KOPT-K1 (cell line): ENCODE results near the gene ALAS1.

ENCODE experiments used
- H3K27ac ChIP-seq: fragments of 200-600 bp; sonication (generic); 2 replicates; pipeline ENCODE4 v1.5.1; 2016; ENCODE audit warnings: antibody characterized with exemption, mild to moderate bottlenecking, low read depth, low read length; ENCODE audit not compliant: poor library complexity, severe bottlenecking
- H3K36me3 ChIP-seq: fragments of 200-600 bp; sonication (generic); 2 replicates; pipeline ENCODE4 v1.5.1; 2017; ENCODE audit warnings: antibody characterized with exemption, mild to moderate bottlenecking, low read length, moderate library complexity; ENCODE audit not compliant: insufficient read depth
- H3K9me3 ChIP-seq: fragments of 200-600 bp; sonication (generic); 2 replicates; pipeline ENCODE4 v1.5.1; 2017; ENCODE audit warnings: antibody characterized with exemption, low read length, mild to moderate bottlenecking; ENCODE audit not compliant: insufficient read depth, poor library complexity, severe bottlenecking

ALAS1 gene

GRCh38 chr3:52218937-52219650 is 21.1 kb downstream of the ALAS1 start:
- Histone ChIP-seq H3K36me3 (peaks cover 38% of the 10 kb centered on the region), H3K27ac (peak overlapping the region; percentile 54), H3K9me3 (no peaks in the 10 kb centered on the region)

- H3K9me3 ChIP-seq = no peaks in the 10 kb centered on the region
- peak overlapping the region; percentile 90 for H3K27ac ChIP-seq
- peaks cover 24% of the 10 kb centered on the region; the same call in 1 of the 2 replicates for H3K36me3 ChIP-seq
These were observed 22.5 kb downstream of the ALAS1 start for GRCh38 chr3:52220380-52221026.

- Histone ChIP-seq H3K27ac (peak overlapping the region; percentile 90), H3K9me3 (no peaks in the 10 kb centered on the region), H3K36me3 (peaks cover 18% of the 10 kb centered on the region; the same call in 1 of the 2 replicates)
These were observed 23.2 kb downstream of the ALAS1 start for GRCh38 chr3:52221141-52221562.

GRCh38 chr3:52221563-52222318 is 23.8 kb downstream of the ALAS1 start:
- peak overlapping the region; percentile 90 for H3K27ac ChIP-seq
- H3K9me3 ChIP-seq = no peaks in the 10 kb centered on the region
- H3K36me3 ChIP-seq = peaks cover 18% of the 10 kb centered on the region; the same call in 1 of the 2 replicates

GRCh38 chr3:52222319-52223221 is 24.6 kb downstream of the ALAS1 start:
- Histone ChIP-seq H3K27ac (peak overlapping the region; percentile 90), H3K36me3 (peaks cover 19% of the 10 kb centered on the region; the same call in 1 of the 2 replicates), H3K9me3 (no peaks in the 10 kb centered on the region)

GRCh38 chr3:52223449-52224408 is 25.8 kb downstream of the ALAS1 start:
- peak overlapping the region; percentile 90 for H3K27ac ChIP-seq
- H3K9me3 ChIP-seq = no peaks in the 10 kb centered on the region
- peaks cover 30% of the 10 kb centered on the region for H3K36me3 ChIP-seq

GRCh38 chr3:52225452-52226228 is 27.7 kb downstream of the ALAS1 start, which contains the start of gene TLR9:
TSS of gene TLR9 (minus strand) at chr3:52225645. CDS start at chr3:52225529, 116 bp downstream.
- peaks cover 48% of the 10 kb centered on the region for H3K36me3 ChIP-seq
- H3K9me3 ChIP-seq = no peaks in the 10 kb centered on the region
- peak within 1 kb of the TSS; percentile 90 for H3K27ac ChIP-seq

GRCh38 chr3:52226229-52226817 is 28.4 kb downstream of the ALAS1 start:
- Histone ChIP-seq H3K9me3 (no peaks in the 10 kb centered on the region), H3K27ac (peak overlapping the region; percentile 90), H3K36me3 (peaks cover 48% of the 10 kb centered on the region)

- Histone ChIP-seq H3K9me3 (no peaks in the 10 kb centered on the region), H3K36me3 (peaks cover 53% of the 10 kb centered on the region), H3K27ac (peak overlapping the region; percentile 90)
These were observed 29.2 kb downstream of the ALAS1 start for GRCh38 chr3:52227117-52227516.

- H3K9me3 ChIP-seq = no peaks in the 10 kb centered on the region
- H3K27ac ChIP-seq = peak overlapping the region; percentile 90
- peaks cover 56% of the 10 kb centered on the region for H3K36me3 ChIP-seq
These were observed 29.8 kb downstream of the ALAS1 start for GRCh38 chr3:52227766-52228165.

- no peaks in the 10 kb centered on the region for H3K9me3 ChIP-seq
- H3K27ac ChIP-seq = peak overlapping the region; percentile 90
- H3K36me3 ChIP-seq = peaks cover 56% of the 10 kb centered on the region
These were observed 30.3 kb downstream of the ALAS1 start for GRCh38 chr3:52228266-52228665.

GRCh38 chr3:52228751-52229291 is 30.9 kb downstream of the ALAS1 start:
- H3K36me3 ChIP-seq = peaks cover 60% of the 10 kb centered on the region
- H3K9me3 ChIP-seq = no peaks in the 10 kb centered on the region
- no peak overlapping the region for H3K27ac ChIP-seq
